AG20443 (cell line): Measurements from ENCODE around the gene ASNSD1.
A peak's percentile ranks its signal among the peaks of the same experiment; 100 is the strongest.
"Not testable (repeated sequence)": the region's sequence is repeated elsewhere in the genome, so short reads cannot be mapped to it uniquely, and the experiment has no call there.

Experiments used
- DNase-seq: peaks from one replicate; pipeline ENCODE4 v3.0.0; 2012; ENCODE audit warnings: low spot score, mixed read lengths

Gene ASNSD1

GRCh38 chr2:189648846-189649509 is 12.3 kb upstream of the ASNSD1 start:
- DNase-seq, result peak; percentile 18

- DNase-seq, result no peak
Measured at GRCh38 chr2:189651284-189651683, 10.0 kb upstream of the ASNSD1 start.

GRCh38 chr2:189653464-189653863 is 7.8 kb upstream of the ASNSD1 start:
- DNase-seq, result not testable (repeated sequence)

- DNase-seq, result no peak
Measured at GRCh38 chr2:189654641-189655040, 6.6 kb upstream of the ASNSD1 start.

GRCh38 chr2:189657867-189658266 is 3.4 kb upstream of the ASNSD1 start:
- DNase-seq, result no peak

- peak; percentile 20 for DNase-seq
Measured at GRCh38 chr2:189658306-189659212, 2.7 kb upstream of the ASNSD1 start.

- no peak for DNase-seq
Measured at GRCh38 chr2:189659734-189660133, 1.5 kb upstream of the ASNSD1 start.

- DNase-seq, result no peak
Measured at GRCh38 chr2:189660803-189661147, 484 bp upstream of the ASNSD1 start.

GRCh38 chr2:189661957-189662321 is 680 bp downstream of the ASNSD1 start:
- no peak for DNase-seq

- no peak for DNase-seq
Measured at GRCh38 chr2:189662669-189663226, 1.5 kb downstream of the ASNSD1 start.

GRCh38 chr2:189663319-189663718 is 2.1 kb downstream of the ASNSD1 start:
- not testable (repeated sequence) for DNase-seq

GRCh38 chr2:189669913-189670312 is 8.7 kb downstream of the ASNSD1 start:
- DNase-seq, result no peak

GRCh38 chr2:189673661-189674373 is 12.6 kb downstream of the ASNSD1 start:
- no peak for DNase-seq

GRCh38 chr2:189674374-189675112 is 13.3 kb downstream of the ASNSD1 start, which contains the start of gene ANKAR:
Gene ANKAR, plus strand, starts transcription at chr2:189674670. Its CDS starts 1,821 bp downstream, at chr2:189676491.
- peak; percentile 96 for DNase-seq

- no peak for DNase-seq
Measured at GRCh38 chr2:189676471-189676870, 15.2 kb downstream of the ASNSD1 start.

- DNase-seq, result no peak
Measured at GRCh38 chr2:189679226-189679625, 18.0 kb downstream of the ASNSD1 start.

GRCh38 chr2:189681203-189681602 is 19.9 kb downstream of the ASNSD1 start:
- no peak for DNase-seq

GRCh38 chr2:189681903-189682302 is 20.6 kb downstream of the ASNSD1 start:
- DNase-seq, result no peak

GRCh38 chr2:189683348-189683747 is 22.1 kb downstream of the ASNSD1 start:
- no peak for DNase-seq

GRCh38 chr2:189684811-189685210 is 23.6 kb downstream of the ASNSD1 start:
- no peak for DNase-seq

GRCh38 chr2:189685540-189686229 is 24.4 kb downstream of the ASNSD1 start:
- DNase-seq, result peak; percentile 40
